Caco-2 (cell line): ENCODE measurements around the gene COX7B2. TPM values are rescaled to one million over a fixed set of nuclear protein-coding genes. Genes with fewer than 3 reads are reported as not detected.

Experiments used
- BruUV-seq: library from RNA; stranded (reverse); fragments of 400-500 nt; replicated peaks from 2 replicates; lab custom pipeline; 2021; lab: Mats Ljungman, UMichigan
- CTCF ChIA-PET: fragments of 300-600 bp; sonication (Branson Sonifier 250); formaldehyde crosslinking; loops from one replicate; lab custom pipeline; 2022; ENCODE audit warnings: antibody characterized with exemption; lab: Charles Lee
- POLR2A ChIA-PET: fragments of 300-600 bp; sonication (Branson Sonifier 250); formaldehyde crosslinking; loops from one replicate; lab custom pipeline; 2022; ENCODE audit warnings: antibody characterized with exemption; lab: Charles Lee
- DNase-seq, 2 experiments: peaks; one replicate each; pipeline versions ENCODE4 v3.0.0 to v3.0.0-alpha.2; 2020 to 2022
- H3K27me3 ChIP-seq: replicated peaks from 2 replicates; pipeline ENCODE4 v1.6.0; 2011; ENCODE audit warnings: low read length; ENCODE audit not compliant: control insufficient read depth, insufficient read depth
- H3K36me3 ChIP-seq: 2 replicates; pipeline ENCODE4 v1.5.1; 2011; ENCODE audit warnings: low read length; ENCODE audit not compliant: control insufficient read depth, insufficient read depth
- H3K4me1 ChIP-seq: fragments of 250-450 bp; sonication (Bioruptor Pico); 2 replicates; pipeline ENCODE4 v1.5.1; 2020; ENCODE audit warnings: mild to moderate bottlenecking
- H3K4me3 ChIP-seq: 2 replicates; pipeline ENCODE4 v1.5.1; 2011; ENCODE audit warnings: low read depth, mild to moderate bottlenecking, control low read depth, low read length
- H3K9me3 ChIP-seq: fragments of 250-450 bp; sonication (Bioruptor Pico); 2 replicates; pipeline ENCODE4 v1.5.1; 2020; ENCODE audit warnings: mild to moderate bottlenecking, moderate library complexity
- H3K27ac Mint-ChIP-seq: one replicate; pipeline ENCODE4 v1.8.0; 2022; ENCODE audit warnings: mixed read lengths; ENCODE audit not compliant: unreplicated experiment
- H3K27me3 Mint-ChIP-seq: one replicate; pipeline ENCODE4 v1.8.0; 2022; ENCODE audit warnings: mixed read lengths; ENCODE audit not compliant: insufficient read depth, unreplicated experiment
- H3K36me3 Mint-ChIP-seq: one replicate; pipeline ENCODE4 v1.8.0; 2022; ENCODE audit warnings: mild to moderate bottlenecking, mixed read lengths; ENCODE audit not compliant: insufficient read depth, unreplicated experiment
- H3K4me1 Mint-ChIP-seq: one replicate; pipeline ENCODE4 v1.8.0; 2022; ENCODE audit warnings: low read depth, mixed read lengths; ENCODE audit not compliant: unreplicated experiment
- H3K4me3 Mint-ChIP-seq: one replicate; pipeline ENCODE4 v1.8.0; 2022; ENCODE audit warnings: mild to moderate bottlenecking, moderate library complexity, mixed read lengths; ENCODE audit not compliant: unreplicated experiment
- H3K9me3 Mint-ChIP-seq: one replicate; pipeline ENCODE4 v1.8.0; 2022; ENCODE audit warnings: mixed read lengths; ENCODE audit not compliant: unreplicated experiment
- CTCF ChIP-seq, 2 experiments: fragments of 200-600 bp in 1 of 2; IDR thresholded peaks; 1 replicate in 1 of 2; 2 replicates in 1 of 2; pipeline versions ENCODE4 v1.5.1 to v1.8.0; 2011 to 2022; ENCODE audit warnings: antibody characterized with exemption in 1 of 2, control low read depth in 1 of 2, inconsistent platforms in 1 of 2, low read depth in 1 of 2, low read length in 1 of 2, mild to moderate bottlenecking in 1 of 2, moderate library complexity in 1 of 2; ENCODE audit not compliant: insufficient read depth in 1 of 2, severe bottlenecking in 1 of 2, unreplicated experiment in 1 of 2
- intact Hi-C: fragments of 100-400 bp; cut with micrococcal nuclease; formaldehyde crosslinking; loops from one replicate; pipeline ENCODE4 v1.10.0; 2022; ENCODE audit not compliant: unreplicated experiment
- total RNA-seq: library from RNA; stranded (reverse); gene quantifications from 2 replicates; pipeline ENCODE4 v1.2.3, GENCODE V29; 2022

The COX7B2 gene
- total RNA-seq, 1 experiment from 2014 or later, result not detected

GRCh38 chr4:46924789-46925529, 15.9 kb upstream of the COX7B2 start:
- DNase-seq, result no peak
- Mint-ChIP-seq H3K27me3 (no peaks in the 10 kb centered on the region), H3K4me1 (peaks cover 14% of the 10 kb centered on the region), H3K36me3 (peaks cover 6% of the 10 kb centered on the region), H3K27ac (no peak overlapping the region), H3K4me3 (no peak overlapping the region), H3K9me3 (no peaks in the 10 kb centered on the region)
- H3K9me3 ChIP-seq, result no peaks in the 10 kb centered on the region
- no TSS peak for BruUV-seq
- no peak overlapping the region for H3K4me3 ChIP-seq
- ChIA-PET CTCF (no interaction called here), POLR2A (no interaction called here)
- no peak for TF ChIP-seq CTCF (IDR thresholded peaks at IDR 0.05; ENCODE audit: insufficient read depth in 1 of 2, low read depth in 1 of 2, low read length in 1 of 2, severe bottlenecking in 1 of 2, unreplicated experiment in 1 of 2)
- no peaks in the 10 kb centered on the region for H3K36me3 ChIP-seq
- intact Hi-C loops, result no loop called here
- no peaks in the 10 kb centered on the region for H3K27me3 ChIP-seq
- H3K4me1 ChIP-seq, result peaks cover 38% of the 10 kb centered on the region

- Histone ChIP-seq H3K27me3 (no peaks in the 10 kb centered on the region), H3K4me1 (peaks cover 20% of the 10 kb centered on the region), H3K4me3 (no peak overlapping the region), H3K9me3 (no peaks in the 10 kb centered on the region), H3K36me3 (no peaks in the 10 kb centered on the region)
- H3K4me3 Mint-ChIP-seq, result no peak overlapping the region
- DNase-seq, result no peak
- H3K9me3 Mint-ChIP-seq, result no peaks in the 10 kb centered on the region
- H3K36me3 Mint-ChIP-seq, result no peaks in the 10 kb centered on the region
- no peak for TF ChIP-seq CTCF (IDR thresholded peaks at IDR 0.05; ENCODE audit: insufficient read depth in 1 of 2, low read depth in 1 of 2, low read length in 1 of 2, severe bottlenecking in 1 of 2, unreplicated experiment in 1 of 2)
- H3K27ac Mint-ChIP-seq, result no peak overlapping the region
- peaks cover 14% of the 10 kb centered on the region for H3K4me1 Mint-ChIP-seq
- H3K27me3 Mint-ChIP-seq, result no peaks in the 10 kb centered on the region
- no TSS peak for BruUV-seq
- intact Hi-C loops, result no loop called here
- POLR2A ChIA-PET, result no interaction called here
- CTCF ChIA-PET, result no interaction called here
Observed at GRCh38 chr4:46922205-46922604, 13.2 kb upstream of the COX7B2 start.

- CTCF ChIA-PET, result no interaction called here
- no peak for TF ChIP-seq CTCF (IDR thresholded peaks at IDR 0.05; ENCODE audit: insufficient read depth in 1 of 2, low read depth in 1 of 2, low read length in 1 of 2, severe bottlenecking in 1 of 2, unreplicated experiment in 1 of 2)
- Mint-ChIP-seq H3K4me3 (no peak overlapping the region), H3K4me1 (no peaks in the 10 kb centered on the region), H3K27ac (no peak overlapping the region), H3K36me3 (no peaks in the 10 kb centered on the region), H3K27me3 (no peaks in the 10 kb centered on the region), H3K9me3 (peaks cover 19% of the 10 kb centered on the region)
- intact Hi-C loops, result no loop called here
- no peaks in the 10 kb centered on the region for H3K36me3 ChIP-seq
- H3K27me3 ChIP-seq, result no peaks in the 10 kb centered on the region
- H3K4me3 ChIP-seq, result no peak overlapping the region
- H3K9me3 ChIP-seq, result no peaks in the 10 kb centered on the region; the same call in 1 of the 2 replicates
- no peak for DNase-seq
- POLR2A ChIA-PET, result no interaction called here
- H3K4me1 ChIP-seq, result no peaks in the 10 kb centered on the region
- no TSS peak for BruUV-seq
Observed at GRCh38 chr4:46908148-46908547, 897 bp downstream of the COX7B2 start.
